HepG2 (cell line): Measurements from ENCODE around the gene CCDC148. TPM values are rescaled to one million over a fixed set of nuclear protein-coding genes. Genes with fewer than 3 reads are reported as not detected.
A peak's percentile ranks its signal among the peaks of the same experiment; 100 is the strongest.

Experiments
- AGO2 ChIP-seq: fragments of 200-400 bp; formaldehyde crosslinking; optimal IDR thresholded peaks from 2 replicates; pipeline ENCODE3; 2017; ENCODE audit warnings: mild to moderate bottlenecking, low read depth, low read length, moderate library complexity
- ARNT2 ChIP-seq: sonication (generic); formaldehyde crosslinking; IDR thresholded peaks from 2 replicates; pipeline ENCODE4 v1.8.0; 2022; ENCODE audit warnings: mild to moderate bottlenecking, low read depth, missing genetic modification reagents, moderate library complexity
- CC2D1A ChIP-seq: sonication (generic); formaldehyde crosslinking; IDR thresholded peaks from 2 replicates; pipeline ENCODE4 v1.8.1; 2023; ENCODE audit warnings: mild to moderate bottlenecking, missing genetic modification reagents
- DR1 ChIP-seq: sonication (generic); formaldehyde crosslinking; IDR thresholded peaks from 2 replicates; pipeline ENCODE4 v1.8.0; 2021; ENCODE audit warnings: mild to moderate bottlenecking, missing genetic modification reagents, inconsistent platforms
- E2F2 ChIP-seq: sonication (generic); formaldehyde crosslinking; IDR thresholded peaks from 2 replicates; pipeline ENCODE4 v1.4.0; 2020; ENCODE audit warnings: missing genetic modification reagents, borderline replicate concordance
- ETV5 ChIP-seq: IDR thresholded peaks from 2 replicates; pipeline ENCODE4 v1.6.1; 2018; ENCODE audit warnings: missing biosample characterization, missing genetic modification reagents, inconsistent platforms, borderline replicate concordance
- FOXJ3 ChIP-seq: sonication (generic); formaldehyde crosslinking; IDR thresholded peaks from 2 replicates; pipeline ENCODE4 v1.4.0; 2020; ENCODE audit warnings: missing genetic modification reagents, mild to moderate bottlenecking, borderline replicate concordance
- GPBP1L1 ChIP-seq: sonication (generic); formaldehyde crosslinking; IDR thresholded peaks from 2 replicates; pipeline ENCODE4 v1.5.0; 2020; ENCODE audit warnings: mild to moderate bottlenecking, missing genetic modification reagents
- JUND ChIP-seq: sonication (generic); formaldehyde crosslinking; IDR thresholded peaks from 2 replicates; pipeline ENCODE4 v1.8.0; 2022; ENCODE audit warnings: mild to moderate bottlenecking, missing genetic modification reagents
- NFAT5 ChIP-seq: sonication (generic); formaldehyde crosslinking; IDR thresholded peaks from 2 replicates; pipeline ENCODE4 v1.4.0; 2020; ENCODE audit warnings: missing genetic modification reagents
- PAX8 ChIP-seq: sonication (generic); formaldehyde crosslinking; IDR thresholded peaks from 2 replicates; pipeline ENCODE4 v1.8.0; 2022; ENCODE audit warnings: mild to moderate bottlenecking, missing genetic modification reagents, borderline replicate concordance
- RFX1 ChIP-seq: fragments of 450-650 bp; IDR thresholded peaks from 2 replicates; pipeline ENCODE4 v1.6.1; 2017
- SMYD3 ChIP-seq: sonication (generic); formaldehyde crosslinking; IDR thresholded peaks from 2 replicates; pipeline ENCODE4 v1.8.1; 2023; ENCODE audit warnings: mild to moderate bottlenecking, missing genetic modification reagents
- SNAPC5 ChIP-seq: sonication (generic); formaldehyde crosslinking; IDR thresholded peaks from 2 replicates; pipeline ENCODE4 v1.8.1; 2023; ENCODE audit warnings: mild to moderate bottlenecking, missing genetic modification reagents, borderline replicate concordance
- SP140L ChIP-seq: sonication (generic); formaldehyde crosslinking; IDR thresholded peaks from 2 replicates; pipeline ENCODE4 v1.4.0; 2020; ENCODE audit warnings: missing genetic modification reagents, borderline replicate concordance
- SRSF4 ChIP-seq: fragments of 200-400 bp; formaldehyde crosslinking; IDR thresholded peaks from one replicate; pipeline ENCODE4 v1.6.1; 2018; ENCODE audit warnings: mild to moderate bottlenecking, low read depth, low read length, moderate library complexity; ENCODE audit not compliant: poor library complexity, severe bottlenecking
- WIZ ChIP-seq: sonication (generic); formaldehyde crosslinking; IDR thresholded peaks from 2 replicates; pipeline ENCODE4 v1.5.1; 2020; ENCODE audit warnings: mild to moderate bottlenecking, missing genetic modification reagents
- ZFP36L1 ChIP-seq: sonication (generic); formaldehyde crosslinking; IDR thresholded peaks from 2 replicates; pipeline ENCODE4 v1.8.0; 2022; ENCODE audit warnings: mild to moderate bottlenecking, missing genetic modification reagents, moderate library complexity
- ZNF44 ChIP-seq: sonication (generic); formaldehyde crosslinking; IDR thresholded peaks from 2 replicates; pipeline ENCODE4 v1.5.1; 2020; ENCODE audit warnings: mild to moderate bottlenecking, missing genetic modification reagents
- ZNF564 ChIP-seq: sonication (generic); formaldehyde crosslinking; IDR thresholded peaks from 2 replicates; pipeline ENCODE4 v1.8.1; 2023; ENCODE audit warnings: mild to moderate bottlenecking, missing genetic modification reagents
- ZNF746 ChIP-seq: sonication (generic); formaldehyde crosslinking; IDR thresholded peaks from 2 replicates; pipeline ENCODE4 v1.8.0; 2022; ENCODE audit warnings: mild to moderate bottlenecking, missing genetic modification reagents
- ZNF768 ChIP-seq: sonication (generic); formaldehyde crosslinking; IDR thresholded peaks from 2 replicates; pipeline ENCODE4 v1.4.0; 2020; ENCODE audit warnings: missing genetic modification reagents
- polyA plus RNA-seq, 8 experiments: library from polyadenylated mRNA; depleted of rRNA in 3 of 8; stranded (reverse) in 7 of 8; unstranded in 1 of 8; fragments of >200 nt; fragmentation: Illumina TruSeq in 4 of 8; extraction: Trizol in 4 of 8; gene quantifications; 2 replicates each; pipeline versions ENCODE4 v1.2.1 to v1.2.3, GENCODE V29; 2011 to 2016; ENCODE audit warnings: low read depth in 4 of 8, missing spikeins in 1 of 8, mixed read lengths in 1 of 8; ENCODE audit not compliant: insufficient read depth in 1 of 8
- total RNA-seq, 5 experiments: library from RNA; depleted of rRNA; stranded (reverse); fragments of >200 nt; fragmentation: Illumina TruSeq; extraction: Trizol; gene quantifications; 2 replicates each; pipeline ENCODE4 v1.2.3, GENCODE V29; 2016; ENCODE audit warnings: low read depth in 1 of 5

The CCDC148 gene
- total and polyA plus RNA-seq, 2 of the 13 experiments (the other 11 are each of a cell fraction or from before 2014, with no cell fraction given), result 0.30 to 0.49 TPM

DNA sequence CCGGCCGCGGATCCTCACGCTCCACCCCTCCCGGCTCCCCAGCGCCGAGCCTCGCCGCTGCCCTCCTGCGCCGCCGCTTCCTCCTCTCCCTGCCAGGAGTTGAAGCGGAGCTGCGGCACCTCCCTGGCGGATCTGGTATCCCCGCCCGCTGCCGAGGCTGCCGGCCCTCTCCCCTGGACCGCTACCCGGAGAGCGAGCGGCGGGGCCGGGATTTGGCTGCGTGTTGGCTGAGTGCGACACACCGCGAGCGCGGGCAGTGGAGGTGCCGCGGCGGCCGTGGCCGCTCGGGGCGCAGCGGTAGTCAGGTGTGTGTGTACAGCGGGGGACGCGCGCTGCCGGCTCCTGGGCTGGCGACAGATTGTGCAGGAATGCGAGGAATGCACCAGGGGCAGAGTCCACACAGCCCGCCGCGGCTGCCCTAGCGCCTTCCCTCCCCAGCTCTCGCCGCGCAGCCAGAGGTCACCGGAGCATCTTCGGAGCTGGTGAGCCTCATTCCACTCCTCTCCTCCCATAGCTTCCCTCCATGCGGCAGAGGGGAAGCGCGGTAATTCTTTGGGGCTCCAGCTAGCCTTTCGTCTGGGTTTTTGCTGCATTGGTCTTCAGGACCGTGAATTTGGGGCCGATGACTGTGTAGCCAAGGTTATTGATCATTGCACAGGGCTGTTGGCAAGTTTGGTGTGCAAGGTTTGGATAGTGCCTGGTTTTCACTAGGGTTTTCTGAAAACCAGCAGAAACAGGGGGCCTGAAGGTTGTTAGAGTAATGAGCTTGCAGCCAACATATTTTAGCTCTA is 1.5 kb upstream of the CCDC148 start (continued):
- TF ChIP-seq ZNF564, result peak; percentile 88; the same call in 1 of the 2 replicates
- peak; percentile 97; the same call in 1 of the 2 replicates for TF ChIP-seq ZFP36L1 (CRISPR knock-in tag)
- TF ChIP-seq FOXJ3 (CRISPR knock-in tag), result peak; percentile 95
- peak; percentile 90 for TF ChIP-seq SNAPC5 (CRISPR knock-in tag)
- TF ChIP-seq NFAT5 (CRISPR knock-in tag), result peak; percentile 86
- TF ChIP-seq CC2D1A (CRISPR knock-in tag), result peak; percentile 84; the same call in 1 of the 2 replicates
- TF ChIP-seq AGO2, result peak; percentile 99
- TF ChIP-seq ARNT2 (CRISPR knock-in tag), result peak; percentile 96
- TF ChIP-seq SMYD3 (CRISPR knock-in tag), result 0 out of 2 replicates have a peak, but pooled peaks have one; percentile 39
- no peak for TF ChIP-seq SRSF4
- peak; percentile 82 for TF ChIP-seq ETV5 (CRISPR knock-in tag)
- peak; percentile 64 for TF ChIP-seq ZNF44 (CRISPR knock-in tag)
- TF ChIP-seq JUND (CRISPR knock-in tag), result peak; percentile 48
- TF ChIP-seq RFX1, result no peak
- no peak; the same call in 1 of the 2 replicates for TF ChIP-seq SP140L (CRISPR knock-in tag)
- peak; percentile 96 for TF ChIP-seq ZNF746 (CRISPR knock-in tag)
- peak; percentile 97; the same call in 1 of the 2 replicates for TF ChIP-seq E2F2 (CRISPR knock-in tag)
- no peak for TF ChIP-seq GPBP1L1 (CRISPR knock-in tag)
- peak; percentile 83 for TF ChIP-seq ZNF768 (CRISPR knock-in tag)
- no peak; the same call in 1 of the 2 replicates for TF ChIP-seq PAX8
- TF ChIP-seq WIZ (CRISPR knock-in tag), result peak; percentile 73; the same call in 1 of the 2 replicates
- peak; percentile 85; the same call in 1 of the 2 replicates for TF ChIP-seq DR1
